Glutamatergic neuron (in vitro differentiated cells): Measurements from ENCODE around the gene CUL5. TPM values are rescaled to one million over a fixed set of nuclear protein-coding genes. Genes with fewer than 3 reads are reported as not detected.

ENCODE experiments used
- DNase-seq: peaks from one replicate; pipeline ENCODE4 v3.0.0; 2022
- H3K27ac Mint-ChIP-seq: one replicate; pipeline ENCODE4 v1.8.0; 2020; ENCODE audit warnings: mild to moderate bottlenecking, mixed read lengths, inconsistent platforms; ENCODE audit not compliant: unreplicated experiment
- H3K27me3 Mint-ChIP-seq: one replicate; pipeline ENCODE4 v1.8.0; 2020; ENCODE audit warnings: mild to moderate bottlenecking, moderate library complexity, mixed read lengths, inconsistent platforms; ENCODE audit not compliant: unreplicated experiment
- H3K36me3 Mint-ChIP-seq: one replicate; pipeline ENCODE4 v1.8.0; 2020; ENCODE audit warnings: mild to moderate bottlenecking, mixed read lengths, inconsistent platforms; ENCODE audit not compliant: unreplicated experiment
- H3K4me1 Mint-ChIP-seq: one replicate; pipeline ENCODE4 v1.8.0; 2020; ENCODE audit warnings: mild to moderate bottlenecking, low read depth, mixed read lengths, inconsistent platforms; ENCODE audit not compliant: unreplicated experiment
- H3K4me3 Mint-ChIP-seq: one replicate; pipeline ENCODE4 v1.8.0; 2020; ENCODE audit warnings: mild to moderate bottlenecking, mixed read lengths, inconsistent platforms; ENCODE audit not compliant: unreplicated experiment
- H3K9me3 Mint-ChIP-seq: one replicate; pipeline ENCODE4 v1.8.0; 2020; ENCODE audit warnings: mild to moderate bottlenecking, moderate library complexity, mixed read lengths, inconsistent platforms; ENCODE audit not compliant: unreplicated experiment
- total RNA-seq: library from RNA; stranded (reverse); fragmentation: NEBNext Ultra II Directional; extraction: Animal tissue kit (Norgen Biotek cat#: 25700); gene quantifications from one replicate; pipeline ENCODE4 v1.2.1, GENCODE V29; 2021; ENCODE audit not compliant: unreplicated experiment
- TF ChIP-seq, protein P1 (sequence below): fragments of 200-600 bp; sonication (generic); IDR thresholded peaks from one replicate; pipeline ENCODE4 v1.5.0; 2021; ENCODE audit not compliant: partially characterized antibody, unreplicated experiment

CUL5 gene
- total RNA-seq, 1 donor from 2014 or later = 40.5 TPM

DNA sequence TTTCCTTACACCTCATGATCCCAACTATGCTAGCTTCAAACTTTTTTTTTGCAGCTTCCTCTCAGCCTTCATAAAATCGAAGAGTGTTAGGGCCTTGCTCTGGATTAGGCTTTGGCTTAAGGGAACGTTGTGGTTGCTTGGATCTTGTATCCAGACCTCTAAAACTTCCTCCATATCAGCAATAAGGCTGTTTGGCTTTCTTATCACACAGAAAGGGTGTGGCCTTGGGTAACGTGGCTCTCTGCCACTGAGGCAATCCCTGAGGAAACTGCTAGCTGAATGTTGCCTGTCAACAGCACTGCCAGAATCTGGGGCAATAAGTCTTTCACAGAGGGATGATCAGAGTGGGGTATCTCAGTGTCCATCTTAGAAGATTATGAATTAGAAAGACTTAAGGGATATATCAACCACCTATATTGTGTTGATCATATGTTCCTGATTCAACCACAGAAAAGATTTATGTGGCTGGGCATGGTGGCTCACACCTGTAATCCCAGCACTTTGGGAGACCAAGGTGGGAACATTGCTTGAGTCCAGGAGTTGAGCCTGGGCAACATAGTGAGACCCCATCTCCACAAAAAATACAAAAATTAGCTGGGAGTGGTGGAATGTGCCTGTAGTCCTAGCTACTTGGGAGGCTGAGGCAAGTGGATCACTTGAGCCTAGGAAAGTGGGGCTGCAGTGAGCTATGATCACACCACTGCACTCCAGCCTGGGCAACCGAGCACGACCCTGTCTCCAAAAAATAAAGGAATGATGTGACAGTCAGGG, 12.5 kb upstream of the CUL5 start:
- Mint-ChIP-seq H3K27me3 (peaks cover 2% of the 10 kb centered on the region), H3K36me3 (peaks cover 10% of the 10 kb centered on the region), H3K4me3 (no peak overlapping the region), H3K4me1 (no peaks in the 10 kb centered on the region), H3K27ac (no peak overlapping the region), H3K9me3 (no peaks in the 10 kb centered on the region)
- TF ChIP-seq, protein P1, sequence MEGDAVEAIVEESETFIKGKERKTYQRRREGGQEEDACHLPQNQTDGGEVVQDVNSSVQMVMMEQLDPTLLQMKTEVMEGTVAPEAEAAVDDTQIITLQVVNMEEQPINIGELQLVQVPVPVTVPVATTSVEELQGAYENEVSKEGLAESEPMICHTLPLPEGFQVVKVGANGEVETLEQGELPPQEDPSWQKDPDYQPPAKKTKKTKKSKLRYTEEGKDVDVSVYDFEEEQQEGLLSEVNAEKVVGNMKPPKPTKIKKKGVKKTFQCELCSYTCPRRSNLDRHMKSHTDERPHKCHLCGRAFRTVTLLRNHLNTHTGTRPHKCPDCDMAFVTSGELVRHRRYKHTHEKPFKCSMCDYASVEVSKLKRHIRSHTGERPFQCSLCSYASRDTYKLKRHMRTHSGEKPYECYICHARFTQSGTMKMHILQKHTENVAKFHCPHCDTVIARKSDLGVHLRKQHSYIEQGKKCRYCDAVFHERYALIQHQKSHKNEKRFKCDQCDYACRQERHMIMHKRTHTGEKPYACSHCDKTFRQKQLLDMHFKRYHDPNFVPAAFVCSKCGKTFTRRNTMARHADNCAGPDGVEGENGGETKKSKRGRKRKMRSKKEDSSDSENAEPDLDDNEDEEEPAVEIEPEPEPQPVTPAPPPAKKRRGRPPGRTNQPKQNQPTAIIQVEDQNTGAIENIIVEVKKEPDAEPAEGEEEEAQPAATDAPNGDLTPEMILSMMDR = no peak
- DNase-seq = no peak

DNA sequence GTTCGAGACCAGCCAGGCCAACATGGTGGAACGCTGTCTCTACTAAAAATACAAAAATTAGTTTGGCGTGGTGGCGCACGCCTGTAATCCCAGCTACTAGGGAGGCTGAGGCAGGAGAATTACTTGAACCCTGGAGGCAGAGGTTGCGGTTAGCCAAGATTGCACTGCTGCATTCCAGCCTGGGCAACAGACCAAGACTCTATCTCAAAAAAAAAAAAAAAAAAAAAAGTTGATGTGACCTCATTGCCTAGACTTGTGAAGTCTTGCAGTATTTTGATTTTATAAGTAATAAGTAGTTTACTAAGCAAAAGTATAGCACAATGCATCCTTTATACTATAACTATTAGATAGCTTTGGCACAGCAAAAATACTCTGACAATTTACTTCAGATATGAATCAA, 9.9 kb upstream of the CUL5 start:
- H3K27me3 Mint-ChIP-seq = peaks cover 4% of the 10 kb centered on the region
- H3K4me3 Mint-ChIP-seq = no peak overlapping the region
- H3K36me3 Mint-ChIP-seq = peaks cover 10% of the 10 kb centered on the region
- no peak overlapping the region for H3K27ac Mint-ChIP-seq
- H3K9me3 Mint-ChIP-seq = no peaks in the 10 kb centered on the region
- H3K4me1 Mint-ChIP-seq = no peaks in the 10 kb centered on the region
- TF ChIP-seq, protein P1 = no peak
- DNase-seq = no peak

DNA sequence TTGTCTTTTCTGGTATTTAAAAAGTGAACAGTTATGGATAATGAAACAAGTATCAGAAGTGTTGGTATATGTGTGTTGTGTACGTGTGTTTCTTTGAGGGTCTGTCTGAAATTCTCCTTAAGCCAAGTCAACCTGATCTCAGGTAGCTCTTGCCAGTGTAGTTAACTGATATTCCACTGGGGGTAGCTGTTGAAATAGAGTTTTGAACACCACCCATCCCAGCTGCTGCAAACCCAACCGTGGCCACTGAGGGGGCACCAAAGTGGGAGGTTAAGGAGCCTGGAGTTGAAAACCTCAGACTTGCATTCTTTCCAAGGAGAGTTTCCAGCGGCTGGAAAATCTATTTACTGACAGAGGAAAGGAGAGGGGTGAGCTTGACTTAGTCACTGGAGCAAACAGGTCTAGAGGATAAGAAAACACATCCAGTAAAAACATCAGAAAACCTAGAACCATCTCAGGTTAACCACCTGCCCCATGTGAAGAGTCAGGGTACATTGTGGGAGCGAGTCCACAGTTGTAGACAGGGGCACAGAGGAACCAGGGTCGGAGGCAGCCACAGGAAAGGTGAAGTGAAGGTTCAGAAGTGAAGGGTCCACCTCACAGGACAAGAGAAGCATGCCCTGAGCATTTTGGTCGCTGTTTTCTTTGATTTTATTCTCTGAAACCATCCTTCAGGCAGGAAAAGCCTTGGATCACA, 8.8 kb upstream of the CUL5 start:
- peaks cover 7% of the 10 kb centered on the region for H3K36me3 Mint-ChIP-seq
- no peak overlapping the region for H3K4me3 Mint-ChIP-seq
- peaks cover 4% of the 10 kb centered on the region for H3K27me3 Mint-ChIP-seq
- no peaks in the 10 kb centered on the region for H3K4me1 Mint-ChIP-seq
- TF ChIP-seq, protein P1 = peak; percentile 48
- no peak for DNase-seq
- H3K27ac Mint-ChIP-seq = no peak overlapping the region
- no peaks in the 10 kb centered on the region for H3K9me3 Mint-ChIP-seq

DNA sequence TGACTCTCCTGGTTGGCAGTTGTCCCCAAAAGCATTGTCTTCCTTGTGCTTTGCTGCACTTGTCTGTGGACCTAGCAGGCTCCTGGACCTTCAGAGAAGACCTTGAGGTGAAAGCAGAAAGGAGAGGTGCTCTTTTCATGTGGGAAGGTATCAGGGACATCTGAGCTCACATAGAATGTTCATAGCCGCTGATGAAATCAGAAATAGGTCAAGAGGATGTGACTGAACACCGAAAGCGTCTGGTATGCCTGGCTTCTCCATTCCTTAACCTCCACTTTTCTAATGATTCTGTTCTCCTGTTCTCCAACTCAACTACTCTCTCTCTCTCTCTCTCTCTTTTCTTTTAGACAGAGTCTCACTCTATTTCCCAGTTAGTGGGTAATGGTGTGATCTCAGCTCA, 6.2 kb upstream of the CUL5 start:
- no peak overlapping the region for H3K27ac Mint-ChIP-seq
- DNase-seq = no peak
- peaks cover 4% of the 10 kb centered on the region for H3K27me3 Mint-ChIP-seq
- H3K36me3 Mint-ChIP-seq = no peaks in the 10 kb centered on the region
- TF ChIP-seq, protein P1 = no peak
- H3K4me1 Mint-ChIP-seq = no peaks in the 10 kb centered on the region
- H3K4me3 Mint-ChIP-seq = no peak overlapping the region
- no peaks in the 10 kb centered on the region for H3K9me3 Mint-ChIP-seq

DNA sequence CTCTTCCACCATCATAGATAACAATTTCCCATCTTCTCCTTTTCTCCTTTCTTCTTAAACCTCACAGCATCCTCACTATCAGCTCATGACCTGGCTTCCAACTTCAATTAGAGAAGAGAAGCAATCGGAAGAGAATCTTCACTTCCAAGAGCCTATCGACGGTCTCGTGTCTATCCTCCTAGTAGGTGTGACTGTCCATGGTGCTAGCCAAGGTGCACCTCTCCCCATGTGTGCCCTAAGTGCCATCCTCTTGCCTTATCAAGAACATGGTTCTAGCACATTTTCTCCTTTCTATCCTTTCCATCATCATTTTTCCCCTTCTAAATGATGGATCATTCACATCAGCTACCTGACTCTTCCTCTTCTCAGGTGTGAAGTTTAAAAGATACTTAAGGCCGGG, 5.1 kb upstream of the CUL5 start:
- Mint-ChIP-seq H3K9me3 (no peaks in the 10 kb centered on the region), H3K4me1 (no peaks in the 10 kb centered on the region), H3K36me3 (no peaks in the 10 kb centered on the region), H3K4me3 (no peak overlapping the region), H3K27me3 (peaks cover 4% of the 10 kb centered on the region), H3K27ac (no peak overlapping the region)
- TF ChIP-seq, protein P1 = no peak
- DNase-seq = no peak
